Progenitor cell of endocrine pancreas (in vitro differentiated cells): ENCODE results near the gene ZBTB17. TPM values are rescaled to one million over a fixed set of nuclear protein-coding genes. Genes with fewer than 3 reads are reported as not detected.

Source experiments
- DNase-seq: peaks from one replicate; pipeline ENCODE4 v3.0.0; 2021; ENCODE audit warnings: low spot score; ENCODE audit not compliant: unreplicated experiment
- H3K27ac Mint-ChIP-seq: 2 replicates; pipeline ENCODE4 v1.8.0; 2021; ENCODE audit warnings: mild to moderate bottlenecking, moderate library complexity, mixed read lengths
- H3K27me3 Mint-ChIP-seq: 2 replicates; pipeline ENCODE4 v1.8.0; 2021; ENCODE audit warnings: mixed read lengths
- H3K36me3 Mint-ChIP-seq: 2 replicates; pipeline ENCODE4 v1.8.0; 2022; ENCODE audit warnings: mixed read lengths; ENCODE audit not compliant: insufficient read depth
- H3K4me1 Mint-ChIP-seq: 2 replicates; pipeline ENCODE4 v1.8.0; 2021; ENCODE audit warnings: low read depth, mixed read lengths
- H3K4me3 Mint-ChIP-seq: 2 replicates; pipeline ENCODE4 v1.8.0; 2021; ENCODE audit warnings: low read depth, mild to moderate bottlenecking, moderate library complexity, mixed read lengths
- H3K9me3 Mint-ChIP-seq: 2 replicates; pipeline ENCODE4 v1.8.0; 2021; ENCODE audit warnings: low read depth, mixed read lengths
- CTCF ChIP-seq: fragments of 200-600 bp; sonication (generic); IDR thresholded peaks from one replicate; pipeline ENCODE4 v1.5.0; 2021; ENCODE audit warnings: antibody characterized with exemption, mild to moderate bottlenecking; ENCODE audit not compliant: unreplicated experiment
- total RNA-seq: library from RNA; stranded (reverse); gene quantifications from 2 replicates; pipeline ENCODE4 v1.2.1, GENCODE V29; 2021

ZBTB17 gene
- total RNA-seq, 1 donor from 2014 or later, result 57.7 TPM

GRCh38 chr1:15935056-15935950, 40.6 kb downstream of the ZBTB17 start:
- Mint-ChIP-seq H3K4me3 (no peak overlapping the region), H3K27ac (no peak overlapping the region), H3K36me3 (peaks cover 31% of the 10 kb centered on the region), H3K4me1 (peaks cover 4% of the 10 kb centered on the region), H3K9me3 (no peaks in the 10 kb centered on the region), H3K27me3 (no peaks in the 10 kb centered on the region)
- no peak for DNase-seq
- TF ChIP-seq CTCF, result no peak

GRCh38 chr1:15934211-15935055, 41.5 kb downstream of the ZBTB17 start:
- Mint-ChIP-seq H3K4me1 (peaks cover 4% of the 10 kb centered on the region), H3K36me3 (peaks cover 35% of the 10 kb centered on the region), H3K4me3 (no peak overlapping the region), H3K27me3 (no peaks in the 10 kb centered on the region), H3K9me3 (no peaks in the 10 kb centered on the region), H3K27ac (no peak overlapping the region)
- DNase-seq, result no peak
- no peak for TF ChIP-seq CTCF

- Mint-ChIP-seq H3K27me3 (no peaks in the 10 kb centered on the region), H3K4me3 (no peak overlapping the region), H3K36me3 (peaks cover 36% of the 10 kb centered on the region), H3K4me1 (no peaks in the 10 kb centered on the region), H3K27ac (peak overlapping the region; percentile 18), H3K9me3 (no peaks in the 10 kb centered on the region)
- DNase-seq, result no peak
- TF ChIP-seq CTCF, result no peak
Observed at GRCh38 chr1:15933684-15934083, 42.2 kb downstream of the ZBTB17 start.

GRCh38 chr1:15932612-15933011, 43.3 kb downstream of the ZBTB17 start:
- DNase-seq, result no peak
- H3K4me3 Mint-ChIP-seq, result no peak overlapping the region
- no peaks in the 10 kb centered on the region for H3K4me1 Mint-ChIP-seq
- no peaks in the 10 kb centered on the region for H3K9me3 Mint-ChIP-seq
- H3K36me3 Mint-ChIP-seq, result peaks cover 43% of the 10 kb centered on the region
- H3K27me3 Mint-ChIP-seq, result no peaks in the 10 kb centered on the region
- no peak overlapping the region for H3K27ac Mint-ChIP-seq
- no peak for TF ChIP-seq CTCF

GRCh38 chr1:15931884-15932283, 44.0 kb downstream of the ZBTB17 start:
- no peaks in the 10 kb centered on the region for H3K4me1 Mint-ChIP-seq
- TF ChIP-seq CTCF, result no peak
- peaks cover 39% of the 10 kb centered on the region for H3K36me3 Mint-ChIP-seq
- H3K27me3 Mint-ChIP-seq, result no peaks in the 10 kb centered on the region
- H3K27ac Mint-ChIP-seq, result no peak overlapping the region
- no peaks in the 10 kb centered on the region for H3K9me3 Mint-ChIP-seq
- DNase-seq, result no peak
- no peak overlapping the region for H3K4me3 Mint-ChIP-seq
